Calu3 (cell line): ENCODE data around the gene ANKRD33B. TPM values are rescaled to one million over a fixed set of nuclear protein-coding genes. Genes with fewer than 3 reads are reported as not detected.

Experiments
- BruUV-seq: library from RNA; stranded (reverse); fragments of 400-500 nt; replicated peaks from 2 replicates; lab custom pipeline; 2021; lab: Mats Ljungman, UMichigan
- CTCF ChIA-PET: fragments of 300-600 bp; sonication (Branson Sonifier 250); formaldehyde crosslinking; loops from one replicate; lab custom pipeline; 2022; ENCODE audit warnings: antibody characterized with exemption; lab: Charles Lee
- DNase-seq: peaks from one replicate; pipeline ENCODE4 v3.0.0; 2022
- H3K27ac Mint-ChIP-seq: one replicate; pipeline ENCODE4 v1.8.0; 2022; ENCODE audit warnings: mixed read lengths; ENCODE audit not compliant: unreplicated experiment
- H3K27me3 Mint-ChIP-seq: one replicate; pipeline ENCODE4 v1.8.0; 2022; ENCODE audit warnings: mixed read lengths; ENCODE audit not compliant: unreplicated experiment
- H3K36me3 Mint-ChIP-seq: one replicate; pipeline ENCODE4 v1.8.0; 2022; ENCODE audit warnings: mild to moderate bottlenecking, moderate library complexity, mixed read lengths; ENCODE audit not compliant: insufficient read depth, unreplicated experiment
- H3K4me1 Mint-ChIP-seq: one replicate; pipeline ENCODE4 v1.8.0; 2022; ENCODE audit warnings: mild to moderate bottlenecking, low read depth, mixed read lengths; ENCODE audit not compliant: unreplicated experiment
- H3K4me3 Mint-ChIP-seq: one replicate; pipeline ENCODE4 v1.8.0; 2022; ENCODE audit warnings: mild to moderate bottlenecking, low read depth, moderate library complexity, mixed read lengths; ENCODE audit not compliant: unreplicated experiment
- H3K9me3 Mint-ChIP-seq: one replicate; pipeline ENCODE4 v1.8.0; 2022; ENCODE audit warnings: low read depth, mixed read lengths; ENCODE audit not compliant: unreplicated experiment
- CTCF ChIP-seq: fragments of 200-600 bp; IDR thresholded peaks from one replicate; pipeline ENCODE4 v1.8.0; 2022; ENCODE audit warnings: antibody characterized with exemption; ENCODE audit not compliant: unreplicated experiment
- intact Hi-C: fragments of 100-400 bp; cut with micrococcal nuclease; formaldehyde crosslinking; loops from one replicate; pipeline ENCODE4 v1.10.0; 2022; ENCODE audit not compliant: unreplicated experiment
- total RNA-seq: library from RNA; stranded (reverse); gene quantifications from 2 replicates; pipeline ENCODE4 v1.2.3, GENCODE V29; 2022

ANKRD33B gene
- total RNA-seq, 1 experiment from 2014 or later = 3.6 TPM

- CTCF ChIA-PET = no interaction called here
- H3K4me3 Mint-ChIP-seq = peak overlapping the region; percentile 79
- H3K27me3 Mint-ChIP-seq = peaks cover 7% of the 10 kb centered on the region
- TF ChIP-seq CTCF = no peak
- intact Hi-C loops = loop anchor here (10.0 kb wide), 1 partner anchor 62 kb away; no protein-coding TSS in a partner anchor
- BruUV-seq = no TSS peak
- no peak for DNase-seq
- H3K27ac Mint-ChIP-seq = no peak overlapping the region
- H3K36me3 Mint-ChIP-seq = peaks cover 24% of the 10 kb centered on the region
- no peaks in the 10 kb centered on the region for H3K9me3 Mint-ChIP-seq
- peaks cover 9% of the 10 kb centered on the region for H3K4me1 Mint-ChIP-seq
These were observed 1.4 kb upstream of the ANKRD33B start for GRCh38 chr5:10562201-10563109.

- peaks cover 24% of the 10 kb centered on the region for H3K36me3 Mint-ChIP-seq
- CTCF ChIA-PET = no interaction called here
- peaks cover 9% of the 10 kb centered on the region for H3K4me1 Mint-ChIP-seq
- peaks cover 7% of the 10 kb centered on the region for H3K27me3 Mint-ChIP-seq
- peak; percentile 61 for DNase-seq
- no peak for TF ChIP-seq CTCF
- H3K4me3 Mint-ChIP-seq = peak overlapping the region; percentile 79
- no peak overlapping the region for H3K27ac Mint-ChIP-seq
- H3K9me3 Mint-ChIP-seq = no peaks in the 10 kb centered on the region
- no TSS peak for BruUV-seq
- intact Hi-C loops = loop anchor here (10.0 kb wide), 1 partner anchor 61 kb away; no protein-coding TSS in a partner anchor
These were observed 543 bp upstream of the ANKRD33B start for GRCh38 chr5:10563110-10563944.

- H3K9me3 Mint-ChIP-seq = no peaks in the 10 kb centered on the region
- peak overlapping the region; percentile 12 for H3K27ac Mint-ChIP-seq
- intact Hi-C loops = loop anchor here (10.0 kb wide), 1 partner anchor 60 kb away; no protein-coding TSS in a partner anchor
- peaks cover 24% of the 10 kb centered on the region for H3K36me3 Mint-ChIP-seq
- no peak for TF ChIP-seq CTCF
- CTCF ChIA-PET = interaction anchor here (0.6 kb wide), 1 partner anchor 69 kb away, joined by 3 read pairs; no protein-coding TSS in a partner anchor
- BruUV-seq = TSS peak; percentile 53
- peak overlapping the region; percentile 79 for H3K4me3 Mint-ChIP-seq
- DNase-seq = no peak
- H3K4me1 Mint-ChIP-seq = peaks cover 9% of the 10 kb centered on the region
- peaks cover 2% of the 10 kb centered on the region for H3K27me3 Mint-ChIP-seq
These were observed 1.2 kb downstream of the ANKRD33B start for GRCh38 chr5:10564838-10565784.
